Endothelial cell of umbilical vein (primary cell): Measurements from ENCODE around the gene PAQR7. TPM values are rescaled to one million over a fixed set of nuclear protein-coding genes. Genes with fewer than 3 reads are reported as not detected.

ENCODE experiments used
- BruUV-seq: library from RNA; stranded (reverse); fragments of 400-500 nt; replicated peaks from 2 replicates; lab custom pipeline; 2021; lab: Mats Ljungman, UMichigan
- CTCF ChIA-PET: fragments of 300-600, 350-600 bp; sonication (Branson Sonifier 250); formaldehyde crosslinking; loops from one replicate; lab custom pipeline; 2021; ENCODE audit warnings: antibody characterized with exemption, inconsistent platforms; lab: Charles Lee
- POLR2A ChIA-PET: fragments of 300-600, 350-600 bp; sonication (Branson Sonifier 250); formaldehyde crosslinking; loops from one replicate; lab custom pipeline; 2021; ENCODE audit warnings: antibody characterized with exemption, inconsistent platforms; lab: Charles Lee
- DNase-seq: peaks from one replicate; pipeline ENCODE4 v3.0.0-alpha.2; 2011; ENCODE audit warnings: low read depth, low spot score
- FAIRE-seq: peaks from 2 replicates; lab custom pipeline; 2011; peaks lifted over from hg19 to GRCh38; lab: Jason Lieb, UNC
- H2AFZ ChIP-seq: 2 replicates; pipeline ENCODE4 v1.6.0; 2012; ENCODE audit warnings: low read depth, low read length, control low read depth, inconsistent platforms
- H3K27ac ChIP-seq: 2 replicates; pipeline ENCODE4 v1.5.1; 2011; ENCODE audit warnings: low read depth, mild to moderate bottlenecking, control low read depth, low read length, moderate library complexity; ENCODE audit not compliant: insufficient read depth
- H3K27me3 ChIP-seq, 2 experiments: 2 replicates each; pipeline versions ENCODE4 v1.6.0 to v1.6.1; 2011; ENCODE audit warnings: low read length in 2 of 2, mixed read lengths in 1 of 2; ENCODE audit not compliant: control insufficient read depth in 2 of 2, insufficient read depth in 2 of 2
- H3K36me3 ChIP-seq, 2 experiments: 2 replicates in 1 of 2; 3 replicates in 1 of 2; pipeline ENCODE4 v1.5.1; 2011; ENCODE audit warnings: low read length in 2 of 2, mild to moderate bottlenecking in 1 of 2, moderate library complexity in 1 of 2; ENCODE audit not compliant: control insufficient read depth in 2 of 2, insufficient read depth in 2 of 2; ENCODE audit errors: extremely low read depth in 1 of 2
- H3K4me1 ChIP-seq: 3 replicates; pipeline ENCODE4 v1.5.1; 2011; ENCODE audit warnings: mild to moderate bottlenecking, low read length; ENCODE audit not compliant: control insufficient read depth, insufficient read depth; ENCODE audit errors: extremely low read depth
- H3K4me2 ChIP-seq: 2 replicates; pipeline ENCODE4 v1.6.1; 2011; ENCODE audit warnings: low read length, control low read depth, mixed read lengths; ENCODE audit not compliant: insufficient read depth
- H3K4me3 ChIP-seq, 3 experiments: fragments of 200-600 bp in 1 of 3; sonication (generic), shearing (Covaris generic) in 1 of 3; replicated peaks in 1 of 3; 2 replicates each; pipeline ENCODE4 v1.5.1; 2011 to 2016; ENCODE audit warnings: control low read depth in 3 of 3, low read length in 3 of 3, mild to moderate bottlenecking in 2 of 3, inconsistent platforms in 1 of 3, low read depth in 1 of 3, moderate library complexity in 1 of 3; ENCODE audit not compliant: insufficient read depth in 1 of 3
- H3K79me2 ChIP-seq: 2 replicates; pipeline ENCODE4 v1.6.0; 2012; ENCODE audit warnings: low read length, inconsistent platforms; ENCODE audit not compliant: control insufficient read depth, insufficient read depth
- H3K9ac ChIP-seq: replicated peaks from 2 replicates; pipeline ENCODE3; 2011; ENCODE audit warnings: low read length, control low read depth; ENCODE audit not compliant: insufficient read depth; ENCODE audit errors: extremely low read depth
- H3K9me1 ChIP-seq: replicated peaks from 3 replicates; pipeline ENCODE4 v1.6.0; 2011; ENCODE audit warnings: mild to moderate bottlenecking, low read length; ENCODE audit not compliant: control insufficient read depth, insufficient read depth; ENCODE audit errors: extremely low read depth
- H3K9me3 ChIP-seq: replicated peaks from 2 replicates; pipeline ENCODE4 v1.5.1; 2012; ENCODE audit warnings: low read length, inconsistent platforms; ENCODE audit not compliant: control insufficient read depth, insufficient read depth
- H4K20me1 ChIP-seq: replicated peaks from 2 replicates; pipeline ENCODE3; 2011; ENCODE audit warnings: mild to moderate bottlenecking, low read length; ENCODE audit not compliant: control insufficient read depth, insufficient read depth; ENCODE audit errors: extremely low read depth
- CTCF ChIP-seq, 2 donors: IDR thresholded peaks; 1 replicate in 1 of 2; 2 replicates in 1 of 2; pipeline ENCODE4 v1.5.1; 2011; ENCODE audit warnings: low read length in 2 of 2, mild to moderate bottlenecking in 2 of 2, moderate library complexity in 2 of 2, control low read depth in 1 of 2, inconsistent platforms in 1 of 2, low read depth in 1 of 2; ENCODE audit not compliant: insufficient read depth in 1 of 2; ENCODE audit errors: extremely low read depth in 1 of 2
- FOS ChIP-seq: IDR thresholded peaks from 2 replicates; pipeline ENCODE4 v1.6.1; 2011; ENCODE audit warnings: mild to moderate bottlenecking, low read length, moderate library complexity, borderline replicate concordance; ENCODE audit not compliant: insufficient read depth
- GATA2 ChIP-seq: IDR thresholded peaks from 2 replicates; pipeline ENCODE4 v1.7.0; 2011; ENCODE audit warnings: low read depth, mild to moderate bottlenecking, moderate library complexity, mixed read lengths, low read length; ENCODE audit not compliant: insufficient read length, insufficient read depth
- JUN ChIP-seq: IDR thresholded peaks from 2 replicates; pipeline ENCODE4 v1.6.1; 2011; ENCODE audit warnings: borderline replicate concordance, low read depth; ENCODE audit not compliant: insufficient read length, insufficient read depth
- MAX ChIP-seq: IDR thresholded peaks from 2 replicates; pipeline ENCODE4 v1.6.1; 2011; ENCODE audit not compliant: insufficient read depth, insufficient read length
- MYC ChIP-seq: IDR thresholded peaks from one replicate; pipeline ENCODE4 v1.6.1; 2011; ENCODE audit warnings: mild to moderate bottlenecking, low read depth, low read length
- POLR2AphosphoS5 ChIP-seq: IDR thresholded peaks from 2 replicates; pipeline ENCODE4 v1.6.1; 2012; ENCODE audit warnings: low read depth, mild to moderate bottlenecking, control low read depth, low read length, moderate library complexity; ENCODE audit not compliant: insufficient read depth
- dilution Hi-C: fragments of 300-500 bp; cut with MboI; formaldehyde crosslinking; loops from one replicate; pipeline ENCODE4 v1.15.0; 2019; ENCODE audit warnings: low sequenced_read_pairs; ENCODE audit not compliant: extremely low pct_ligation_motif_present
- intact Hi-C: fragments of 100-400 bp; cut with micrococcal nuclease; formaldehyde crosslinking; loops from one replicate; pipeline ENCODE4 v1.10.0; 2022
- polyA plus RNA-seq, 4 experiments: library from polyadenylated mRNA; depleted of rRNA in 3 of 4; stranded (reverse) in 3 of 4; unstranded in 1 of 4; fragments of >200 nt; gene quantifications; 2 replicates each; pipeline versions ENCODE4 v1.2.1 to v1.2.3, GENCODE V29; 2011 to 2012; ENCODE audit warnings: missing spikeins in 1 of 4
- total RNA-seq: library from RNA; stranded (reverse); gene quantifications from 2 replicates; pipeline ENCODE4 v1.2.3, GENCODE V29; 2021

PAQR7 gene
- total and polyA plus RNA-seq, 2 donors (not counting 3 experiments of a cell fraction or from before 2014, with no cell fraction given) = 8.4 to 10.8 TPM

- no peak for FAIRE-seq
- TF ChIP-seq JUN = no peak
- no peak for TF ChIP-seq POLR2AphosphoS5
- TF ChIP-seq FOS = no peak
- no peak for TF ChIP-seq MYC
- no peak for TF ChIP-seq CTCF (IDR thresholded peaks at IDR 0.05; ENCODE audit: extremely low read depth in 1 of 2, insufficient read depth in 1 of 2, low read depth in 1 of 2, low read length in 2 of 2)
- TF ChIP-seq MAX = no peak
- no peak for TF ChIP-seq GATA2
- CTCF ChIA-PET = interaction anchor here (3.0 kb wide), 1 partner anchor 13 kb away, joined by 12 read pairs; no protein-coding TSS in a partner anchor
- Histone ChIP-seq H3K27ac (no peak overlapping the region), H3K79me2 (no peaks in the 10 kb centered on the region), H3K9me1 (no peaks in the 10 kb centered on the region), H4K20me1 (no peaks in the 10 kb centered on the region), H3K9ac (no peak overlapping the region), H2AFZ (no peak overlapping the region), H3K4me1 (peaks cover 5% of the 10 kb centered on the region), H3K4me3 (no peak overlapping the region), H3K4me2 (no peak overlapping the region), H3K36me3 (peaks cover 8 to 34% of the 10 kb centered on the region in 2 experiments), H3K27me3 (no peaks in the 10 kb centered on the region), H3K9me3 (no peaks in the 10 kb centered on the region)
- no peak for DNase-seq
- dilution Hi-C loops (no loop called here), intact Hi-C loops (no loop called here)
- BruUV-seq = no TSS peak
- POLR2A ChIA-PET = interaction anchor here (0.6 kb wide), 1 partner anchor 24 kb away, joined by 3 read pairs; no protein-coding TSS in a partner anchor
These were observed 47.0 kb downstream of the PAQR7 start for GRCh38 chr1:25828491-25828890.
